GM18508 (cell line): ENCODE data around the gene MCC.
A peak's percentile ranks its signal among the peaks of the same experiment; 100 is the strongest.

Source experiments
- ATAC-seq: cut with Tn5 transposase; IDR thresholded peaks from one replicate; pipeline ENCODE4 v1.9.1; 2021; ENCODE audit warnings: moderate number of reproducible peaks; ENCODE audit not compliant: insufficient read depth, unreplicated experiment

MCC gene

DNA sequence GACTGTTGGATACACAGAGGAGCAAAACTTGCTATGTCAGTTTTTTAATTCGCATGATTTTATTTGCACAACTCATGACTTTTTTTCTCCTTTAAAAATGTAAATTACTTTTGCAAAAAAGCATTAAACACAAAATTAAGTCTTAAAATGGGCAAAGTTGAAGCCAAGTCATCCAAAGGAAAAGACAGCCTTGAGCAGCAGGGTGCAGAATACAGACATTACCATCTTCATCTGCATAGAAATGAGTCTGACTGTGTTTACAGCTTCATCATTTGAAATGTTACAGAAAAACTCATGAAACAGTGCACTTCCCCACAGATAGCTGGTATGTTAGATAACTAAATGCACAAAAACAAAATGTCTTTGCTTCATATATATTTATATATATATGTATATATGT lies 154.8 kb downstream of the MCC start:
- ATAC-seq: no peak

GRCh38 chr5:113331209-113331551 lies 157.1 kb downstream of the MCC start:
- no peak for ATAC-seq

DNA sequence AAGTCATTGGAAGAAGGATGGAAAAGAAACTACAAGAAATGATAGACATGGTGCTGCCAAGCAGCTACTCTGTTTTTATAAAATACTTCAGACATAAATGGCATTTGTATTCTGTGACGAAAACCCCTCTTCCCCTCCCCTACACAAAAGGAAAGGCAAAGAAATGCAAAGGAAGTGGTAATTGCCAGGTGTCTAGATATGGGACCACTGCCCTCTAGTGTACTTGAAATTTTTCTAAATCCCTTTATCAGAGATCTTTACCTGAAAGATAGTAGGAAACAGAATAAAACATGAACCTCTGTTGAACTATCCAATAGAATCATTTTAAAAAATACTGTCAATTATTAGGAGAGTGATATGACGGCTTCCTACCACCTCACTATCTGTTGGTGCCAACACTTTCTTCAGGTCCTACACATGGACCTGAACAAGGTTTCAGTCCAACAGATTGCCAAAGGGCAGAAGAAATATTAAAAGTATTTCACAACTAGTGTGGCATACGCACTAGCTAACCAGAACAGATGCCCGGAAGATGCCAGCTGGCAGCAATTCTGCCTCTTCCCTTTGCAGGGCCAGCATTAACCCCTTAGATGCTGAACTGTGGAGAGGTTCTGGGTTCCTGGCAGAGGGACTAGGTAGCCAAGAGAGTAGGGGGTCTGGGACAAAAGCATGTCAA lies 157.6 kb downstream of the MCC start:
- peak; percentile 63 for ATAC-seq

DNA sequence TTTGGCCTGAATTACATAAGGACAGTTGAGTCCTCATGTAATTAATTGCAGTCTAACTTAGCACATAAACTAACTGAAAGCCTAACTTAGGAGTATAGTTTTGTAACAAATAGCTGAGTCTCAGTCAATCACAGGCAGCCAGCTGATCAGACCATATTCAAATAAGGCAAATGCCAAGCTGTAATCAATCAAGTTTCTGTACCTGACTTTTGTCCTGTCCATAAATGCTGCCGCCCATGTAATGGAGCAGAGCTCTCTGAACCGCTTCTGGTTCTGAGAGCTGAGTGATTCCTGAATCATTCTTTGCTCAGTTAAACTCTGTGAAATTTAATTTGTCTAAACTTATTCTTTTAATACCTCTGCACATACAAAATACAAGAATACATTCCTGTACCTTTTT lies 158.3 kb downstream of the MCC start:
- no peak for ATAC-seq

DNA sequence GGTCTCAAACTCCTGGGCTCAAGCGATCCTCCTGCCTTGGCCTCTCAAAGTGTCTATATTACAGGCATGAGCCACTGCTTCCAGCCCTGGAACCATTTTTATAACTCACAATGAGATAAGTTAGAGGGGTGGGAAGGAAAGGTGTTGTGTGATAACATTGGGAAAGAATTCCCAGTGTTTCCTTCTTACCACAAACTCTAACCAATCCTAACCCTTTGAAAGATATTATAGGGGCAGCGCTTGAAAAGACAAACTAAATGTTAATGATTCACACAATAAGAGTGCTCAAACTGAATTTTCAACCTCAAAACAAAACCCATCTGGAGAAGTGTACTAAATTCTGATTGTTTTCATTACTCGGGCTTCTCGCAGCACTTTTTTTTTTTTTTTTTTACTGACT lies 163.2 kb downstream of the MCC start:
- no peak for ATAC-seq

DNA sequence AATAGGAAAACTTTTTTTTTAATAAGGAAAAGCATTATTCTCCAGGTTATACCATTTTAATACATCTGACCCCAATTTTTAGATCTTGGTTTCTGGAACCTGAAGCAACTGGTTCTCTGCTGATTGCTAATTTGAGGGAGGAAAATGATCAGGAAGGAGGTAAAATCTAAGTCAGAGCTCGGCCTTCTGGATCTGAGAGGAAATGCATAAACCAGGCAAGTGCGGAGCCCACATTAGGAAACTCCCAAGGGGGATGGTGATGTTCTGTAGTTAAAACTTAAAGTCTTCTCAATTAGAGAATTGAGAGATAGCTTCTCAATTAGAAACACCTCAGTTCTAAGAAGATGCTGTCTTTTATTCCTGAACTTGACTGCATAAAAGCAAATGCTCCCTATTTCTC lies 167.0 kb downstream of the MCC start:
- no peak for ATAC-seq

DNA sequence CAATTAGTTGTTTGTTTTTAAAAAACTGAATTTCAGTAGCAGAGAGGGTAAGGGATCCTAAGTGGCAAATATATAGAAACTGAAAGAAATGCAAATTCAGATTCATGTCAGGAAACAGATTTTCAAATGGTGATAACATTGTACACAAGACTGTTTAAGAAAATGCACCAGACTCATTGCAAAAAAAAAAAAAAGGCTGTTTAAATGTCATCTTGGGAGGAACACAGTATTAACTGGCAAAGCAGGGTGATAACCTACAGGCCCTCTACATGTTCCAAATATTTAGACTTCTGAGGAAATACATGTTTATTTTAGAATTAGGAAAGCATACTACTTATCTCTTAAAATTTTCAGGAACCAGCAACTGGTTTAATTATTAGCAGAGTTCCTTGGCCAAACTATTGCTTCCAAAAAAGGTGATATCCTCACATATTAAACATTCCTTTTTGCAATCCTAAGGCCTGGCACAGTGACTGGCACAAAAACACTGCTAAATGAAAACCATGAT lies 167.9 kb downstream of the MCC start:
- ATAC-seq: peak; percentile 53

DNA sequence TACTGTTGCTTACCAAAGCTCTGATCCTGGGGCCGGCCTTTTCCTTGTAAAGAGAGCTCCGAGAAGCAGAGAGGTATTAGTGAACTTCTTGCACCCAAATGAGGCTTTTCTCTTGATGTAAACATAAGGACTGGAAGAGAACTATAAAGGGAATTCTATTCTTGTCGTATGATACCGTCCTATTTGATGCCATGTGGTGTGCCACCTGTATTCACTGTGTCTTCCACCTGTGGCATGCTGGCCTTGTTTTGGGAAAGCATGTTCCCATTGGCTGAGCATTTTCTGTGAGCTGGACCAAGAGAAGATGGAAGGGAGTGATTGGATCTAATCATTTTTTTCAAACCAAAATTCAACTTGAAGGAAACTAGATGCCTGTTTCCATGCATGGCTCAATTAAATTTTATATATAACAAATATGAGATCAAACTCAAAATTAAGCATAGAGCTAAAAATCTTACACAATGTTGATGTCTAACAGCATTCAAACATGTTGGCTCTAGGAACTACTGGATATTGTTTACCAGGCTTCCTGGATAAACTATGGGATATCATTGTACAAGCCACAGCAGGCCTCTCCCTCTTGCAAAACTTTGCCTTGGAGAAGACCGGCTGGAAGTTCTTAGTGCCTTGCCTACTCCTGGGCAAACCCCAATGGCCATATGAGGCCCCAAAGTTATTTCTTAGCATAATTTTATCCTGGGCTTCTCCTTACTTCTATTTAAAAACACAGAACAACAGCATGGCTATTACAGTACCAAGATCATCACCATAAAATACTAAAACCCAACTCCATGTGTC lies 168.8 kb downstream of the MCC start:
- ATAC-seq: no peak

- no peak for ATAC-seq
Observed at GRCh38 chr5:113317636-113318035, 170.6 kb downstream of the MCC start.

DNA sequence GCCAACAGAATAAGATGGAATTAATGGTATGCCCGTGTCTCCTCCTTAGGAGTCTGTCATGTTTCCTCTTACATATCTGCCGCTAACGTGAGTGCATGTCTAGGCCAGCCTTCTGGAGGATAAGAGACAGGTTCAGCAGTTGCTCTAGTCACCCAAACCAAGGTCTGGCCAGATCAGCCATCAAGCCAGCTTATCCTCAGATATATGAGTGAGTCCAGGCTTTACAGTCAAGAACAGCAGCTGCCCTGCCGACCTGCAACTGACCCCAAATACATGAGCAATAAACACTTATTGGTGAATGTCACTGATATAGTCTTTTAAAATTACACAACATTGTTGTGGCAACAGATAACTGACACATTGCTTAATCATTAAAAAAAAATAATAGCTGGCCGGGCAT lies 177.0 kb downstream of the MCC start:
- ATAC-seq: no peak

- ATAC-seq: no peak
Observed at GRCh38 chr5:113302120-113302519, 186.1 kb downstream of the MCC start.

DNA sequence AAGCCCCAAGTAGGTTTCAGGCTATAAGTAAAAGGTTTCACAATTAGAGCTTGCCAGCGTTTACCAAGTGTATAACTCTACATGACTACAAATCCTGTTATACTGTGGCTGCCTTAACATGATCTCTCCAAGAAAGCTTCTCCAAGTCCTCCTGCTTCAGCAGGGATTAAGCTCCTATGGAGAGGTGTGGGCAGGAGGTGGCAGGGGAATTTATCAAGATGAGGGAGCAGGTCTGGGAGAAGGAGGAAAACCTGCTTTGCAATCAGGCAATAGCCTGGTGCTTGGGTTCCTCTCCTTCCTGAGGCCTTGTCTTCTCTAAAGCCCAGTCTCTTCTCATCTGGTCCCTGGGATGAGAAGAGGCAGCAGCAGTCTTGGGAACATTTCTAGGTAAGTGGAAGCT lies 188.7 kb downstream of the MCC start:
- ATAC-seq: no peak

- no peak for ATAC-seq
Observed at GRCh38 chr5:113296676-113297075, 191.6 kb downstream of the MCC start.

GRCh38 chr5:113295111-113295539 lies 193.1 kb downstream of the MCC start:
- ATAC-seq: peak; percentile 1

GRCh38 chr5:113294311-113295110 lies 193.7 kb downstream of the MCC start:
- ATAC-seq: peak; percentile 87

DNA sequence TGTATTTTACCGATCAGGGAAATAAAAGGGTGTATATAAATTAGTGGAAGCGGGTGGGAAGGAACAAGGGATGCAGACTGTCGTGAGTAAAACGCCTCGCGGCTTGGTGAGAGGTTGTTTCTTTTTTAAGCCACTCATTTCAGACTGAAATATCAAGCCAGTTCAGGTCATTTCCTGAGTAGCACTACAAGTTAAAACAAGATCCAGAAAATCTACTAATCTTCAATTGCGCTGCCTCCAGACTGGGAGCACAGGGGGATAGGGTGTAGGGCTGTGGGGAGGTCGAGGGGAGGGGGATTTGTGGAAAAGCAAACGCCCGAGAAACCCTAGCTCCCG lies 194.3 kb downstream of the MCC start:
- no peak for ATAC-seq

- ATAC-seq: no peak
Observed at GRCh38 chr5:113293068-113293974, 194.9 kb downstream of the MCC start.

GRCh38 chr5:113292462-113292861 lies 195.8 kb downstream of the MCC start:
- no peak for ATAC-seq

- ATAC-seq: no peak
Observed at GRCh38 chr5:113283558-113283957, 204.7 kb downstream of the MCC start.

DNA sequence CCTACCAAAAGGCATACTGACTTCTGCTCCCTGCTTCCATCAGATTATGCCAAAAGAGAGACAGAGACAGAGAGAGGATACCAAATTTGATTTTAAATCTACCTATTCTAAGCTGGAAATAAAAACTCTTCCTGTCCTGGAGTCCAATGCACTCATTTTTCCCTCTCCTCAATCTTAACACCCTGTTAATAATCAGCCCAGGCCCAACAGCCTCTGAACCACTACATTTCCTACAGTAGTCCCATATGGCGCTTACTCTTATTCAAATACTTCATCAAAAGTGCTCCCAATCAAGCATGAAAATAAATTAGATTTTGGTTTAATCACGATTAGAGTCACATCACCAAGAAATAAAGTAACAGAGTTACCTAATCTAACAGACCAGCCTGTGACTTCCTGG lies 205.8 kb downstream of the MCC start:
- no peak for ATAC-seq
